Ovary (tissue), 3 donors: Measurements from ENCODE around the gene FIGNL2.

Source experiments
- EP300 ChIP-seq: sonication (generic); formaldehyde crosslinking; IDR thresholded peaks from one replicate; pipeline ENCODE4 v1.6.1; 2017; ENCODE audit warnings: antibody characterized with exemption
- TF ChIP-seq, protein P1 (sequence below), 3 donors: fragments of 450-650 bp in 2 of 3; fragments of 200-600 bp in 1 of 3; IDR thresholded peaks; one replicate each; pipeline versions ENCODE4 v1.5.1 to v1.8.0; 2016 to 2022; ENCODE audit warnings: antibody characterized with exemption in 3 of 3, mild to moderate bottlenecking in 1 of 3
- donor health status: DM: no; HTN: no; CAD: no.

DNA sequence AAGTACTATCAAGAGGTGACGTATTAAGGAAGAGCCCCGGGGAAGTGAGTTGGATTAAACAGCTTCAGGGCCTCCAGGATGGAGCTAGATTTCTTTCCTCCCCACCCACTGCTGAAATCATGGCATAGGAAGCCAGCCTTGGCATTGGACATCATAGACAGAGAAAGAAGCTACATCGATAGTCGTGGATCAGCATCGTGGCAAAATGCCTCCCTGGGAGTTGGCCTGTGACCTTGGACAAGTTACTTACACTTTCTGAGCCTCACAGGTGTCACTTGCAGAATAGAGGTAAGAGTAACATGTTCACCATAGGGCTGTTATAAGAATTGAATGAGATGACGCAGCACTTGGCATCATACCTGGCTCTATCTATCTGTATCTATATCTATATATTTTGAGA is 45.3 kb upstream of the FIGNL2 start:
- TF ChIP-seq, protein P1, sequence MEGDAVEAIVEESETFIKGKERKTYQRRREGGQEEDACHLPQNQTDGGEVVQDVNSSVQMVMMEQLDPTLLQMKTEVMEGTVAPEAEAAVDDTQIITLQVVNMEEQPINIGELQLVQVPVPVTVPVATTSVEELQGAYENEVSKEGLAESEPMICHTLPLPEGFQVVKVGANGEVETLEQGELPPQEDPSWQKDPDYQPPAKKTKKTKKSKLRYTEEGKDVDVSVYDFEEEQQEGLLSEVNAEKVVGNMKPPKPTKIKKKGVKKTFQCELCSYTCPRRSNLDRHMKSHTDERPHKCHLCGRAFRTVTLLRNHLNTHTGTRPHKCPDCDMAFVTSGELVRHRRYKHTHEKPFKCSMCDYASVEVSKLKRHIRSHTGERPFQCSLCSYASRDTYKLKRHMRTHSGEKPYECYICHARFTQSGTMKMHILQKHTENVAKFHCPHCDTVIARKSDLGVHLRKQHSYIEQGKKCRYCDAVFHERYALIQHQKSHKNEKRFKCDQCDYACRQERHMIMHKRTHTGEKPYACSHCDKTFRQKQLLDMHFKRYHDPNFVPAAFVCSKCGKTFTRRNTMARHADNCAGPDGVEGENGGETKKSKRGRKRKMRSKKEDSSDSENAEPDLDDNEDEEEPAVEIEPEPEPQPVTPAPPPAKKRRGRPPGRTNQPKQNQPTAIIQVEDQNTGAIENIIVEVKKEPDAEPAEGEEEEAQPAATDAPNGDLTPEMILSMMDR (IDR thresholded peaks at IDR 0.05) = no peak
- TF ChIP-seq EP300 = no peak
